SK-N-SH (cell line): ENCODE measurements around the gene SMIM44. TPM values are rescaled to one million over a fixed set of nuclear protein-coding genes. Genes with fewer than 3 reads are reported as not detected.
A peak's percentile ranks its signal among the peaks of the same experiment; 100 is the strongest.

Experiments used
- CTCF ChIA-PET: fragments of 300-600, 350-600 bp; formaldehyde crosslinking; extraction: SDS; loops from one replicate; lab custom pipeline; 2021; lab: Yijun Ruan, JAX
- POLR2A ChIA-PET: fragments of 350-600 bp; sonication (Branson Sonifier 250); formaldehyde crosslinking; extraction: SDS; loops from one replicate; lab custom pipeline; 2020; ENCODE audit warnings: antibody characterized with exemption, inconsistent platforms; lab: Yijun Ruan, JAX
- DNase-seq: peaks from one replicate; pipeline ENCODE4 v3.0.0; 2012
- H2AFZ ChIP-seq: fragments of 200-600 bp; sonication (generic); 2 replicates; pipeline ENCODE4 v1.8.1; 2016; ENCODE audit warnings: antibody characterized with exemption, mild to moderate bottlenecking, low read depth
- H3F3A ChIP-seq: fragments of 200-600 bp; sonication (generic); replicated peaks from 2 replicates; pipeline ENCODE3; 2016; ENCODE audit warnings: antibody characterized with exemption, mild to moderate bottlenecking; ENCODE audit not compliant: insufficient read depth
- H3K27ac ChIP-seq, 2 experiments: fragments of 200-500 bp in 1 of 2; fragments of 200-600 bp in 1 of 2; sonication (Bioruptor generic) in 1 of 2; sonication (generic), shearing (Covaris generic) in 1 of 2; 2 replicates each; pipeline versions ENCODE4 v1.5.1 to v1.6.1; 2014 to 2016; ENCODE audit warnings: low read depth in 2 of 2, inconsistent platforms in 1 of 2, low read length in 1 of 2, mild to moderate bottlenecking in 1 of 2, mixed read lengths in 1 of 2
- H3K27me3 ChIP-seq: fragments of 200-600 bp; sonication (generic), shearing (Covaris generic); 2 replicates; pipeline ENCODE4 v1.6.1; 2016; ENCODE audit warnings: mixed run types; ENCODE audit not compliant: insufficient read depth
- H3K36me3 ChIP-seq, 2 experiments: fragments of 200-500 bp in 1 of 2; fragments of 200-600 bp in 1 of 2; sonication (Bioruptor generic) in 1 of 2; sonication (generic) in 1 of 2; replicated peaks in 1 of 2; 2 replicates each; pipeline versions ENCODE3 to v1.5.1; 2014 to 2016; ENCODE audit warnings: low read length in 1 of 2, mild to moderate bottlenecking in 1 of 2; ENCODE audit not compliant: insufficient read depth in 2 of 2, control insufficient read depth in 1 of 2
- H3K4me1 ChIP-seq, 2 experiments: fragments of 200-500 bp in 1 of 2; fragments of 200-600 bp in 1 of 2; sonication (Bioruptor generic) in 1 of 2; sonication (generic), shearing (Covaris generic) in 1 of 2; 2 replicates each; pipeline versions ENCODE4 v1.5.1 to v1.6.1; 2014 to 2016; ENCODE audit warnings: low read depth in 1 of 2, low read length in 1 of 2, mixed run types in 1 of 2; ENCODE audit not compliant: insufficient read depth in 2 of 2, control insufficient read depth in 1 of 2
- H3K4me2 ChIP-seq: fragments of 200-600 bp; sonication (generic), shearing (Covaris generic); 2 replicates; pipeline ENCODE4 v1.6.1; 2017; ENCODE audit warnings: mixed run types
- H3K4me3 ChIP-seq, 2 experiments: fragments of 200-500 bp in 1 of 2; fragments of 200-600 bp in 1 of 2; sonication (Bioruptor generic) in 1 of 2; sonication (generic), shearing (Covaris generic) in 1 of 2; 2 replicates each; pipeline versions ENCODE4 v1.5.1 to v1.8.1; 2014 to 2016; ENCODE audit warnings: low read depth in 2 of 2, inconsistent platforms in 1 of 2, low read length in 1 of 2, mild to moderate bottlenecking in 1 of 2, mixed read lengths in 1 of 2, moderate library complexity in 1 of 2
- H3K79me2 ChIP-seq: fragments of 200-600 bp; sonication (generic); 2 replicates; pipeline ENCODE4 v1.8.1; 2017; ENCODE audit warnings: mild to moderate bottlenecking; ENCODE audit not compliant: insufficient read depth
- H3K9ac ChIP-seq: fragments of 200-600 bp; sonication (generic); 2 replicates; pipeline ENCODE4 v1.6.1; 2017; ENCODE audit warnings: mixed run types
- H3K9me2 ChIP-seq: fragments of 200-600 bp; sonication (generic); 2 replicates; pipeline ENCODE4 v1.6.1; 2017; ENCODE audit warnings: mixed run types
- H3K9me3 ChIP-seq: fragments of 200-600 bp; sonication (generic); 2 replicates; pipeline ENCODE4 v1.6.1; 2017; ENCODE audit warnings: mixed run types, mild to moderate bottlenecking, moderate library complexity
- H4K20me1 ChIP-seq: fragments of 200-600 bp; sonication (generic); 2 replicates; pipeline ENCODE4 v1.6.1; 2017; ENCODE audit warnings: mild to moderate bottlenecking, mixed run types; ENCODE audit not compliant: insufficient read depth
- EP300 ChIP-seq, 2 experiments: IDR thresholded peaks; 2 replicates each; pipeline versions ENCODE4 v1.4.0 to v1.6.1; 2012; ENCODE audit warnings: borderline replicate concordance in 1 of 2, low read depth in 1 of 2, low read length in 1 of 2
- GABPA ChIP-seq: IDR thresholded peaks from 2 replicates; pipeline ENCODE4 v1.4.0; 2012; ENCODE audit warnings: low read depth, mild to moderate bottlenecking
- GATA2 ChIP-seq: sonication (generic); formaldehyde crosslinking; IDR thresholded peaks from 2 replicates; pipeline ENCODE4 v1.5.0; 2020; ENCODE audit warnings: mild to moderate bottlenecking, missing genetic modification reagents
- JUND ChIP-seq: IDR thresholded peaks from 2 replicates; pipeline ENCODE4 v1.4.0; 2012
- NFIC ChIP-seq: IDR thresholded peaks from 2 replicates; pipeline ENCODE4 v1.4.0; 2012; ENCODE audit warnings: borderline replicate concordance
- POLR2AphosphoS5 ChIP-seq: IDR thresholded peaks from 2 replicates; pipeline ENCODE4 v1.6.1; 2012; ENCODE audit warnings: low read depth, low read length
- SIN3A ChIP-seq: IDR thresholded peaks from 2 replicates; pipeline ENCODE4 v1.6.1; 2012; ENCODE audit warnings: low read depth, mild to moderate bottlenecking, low read length, moderate library complexity, borderline replicate concordance
- SMC3 ChIP-seq: IDR thresholded peaks from 2 replicates; pipeline ENCODE4 v1.6.1; 2012; ENCODE audit warnings: low read depth, low read length, improper control_type of control experiment
- TEAD4 ChIP-seq: IDR thresholded peaks from 2 replicates; pipeline ENCODE4 v1.4.0; 2012; ENCODE audit warnings: mild to moderate bottlenecking, borderline replicate concordance; ENCODE audit not compliant: insufficient read depth
- WGBS: methylation state at CpG from one replicate; pipeline ENCODE4 v1.1.6; 2017; ENCODE audit warnings: low lambda C conversion rate; 5-methylcytosine and 5-hydroxymethylcytosine counted together
- polyA plus RNA-seq, 3 experiments: library from polyadenylated mRNA; depleted of rRNA; stranded (reverse); fragments of >200 nt; gene quantifications; 2 replicates each; pipeline ENCODE4 v1.2.3, GENCODE V29; 2012
- TF ChIP-seq, protein P1 (sequence below): fragments of 150-350 bp; IDR thresholded peaks from 2 replicates; pipeline ENCODE4 v1.6.1; 2017; ENCODE audit warnings: antibody characterized with exemption, low read length, low read depth, borderline replicate concordance
- TF ChIP-seq, protein P2 (sequence below): IDR thresholded peaks from 2 replicates; pipeline ENCODE4; 2012

The SMIM44 gene
- polyA plus RNA-seq, 1 of the 3 experiments (the other 2 are of a cell fraction) = not detected

DNA sequence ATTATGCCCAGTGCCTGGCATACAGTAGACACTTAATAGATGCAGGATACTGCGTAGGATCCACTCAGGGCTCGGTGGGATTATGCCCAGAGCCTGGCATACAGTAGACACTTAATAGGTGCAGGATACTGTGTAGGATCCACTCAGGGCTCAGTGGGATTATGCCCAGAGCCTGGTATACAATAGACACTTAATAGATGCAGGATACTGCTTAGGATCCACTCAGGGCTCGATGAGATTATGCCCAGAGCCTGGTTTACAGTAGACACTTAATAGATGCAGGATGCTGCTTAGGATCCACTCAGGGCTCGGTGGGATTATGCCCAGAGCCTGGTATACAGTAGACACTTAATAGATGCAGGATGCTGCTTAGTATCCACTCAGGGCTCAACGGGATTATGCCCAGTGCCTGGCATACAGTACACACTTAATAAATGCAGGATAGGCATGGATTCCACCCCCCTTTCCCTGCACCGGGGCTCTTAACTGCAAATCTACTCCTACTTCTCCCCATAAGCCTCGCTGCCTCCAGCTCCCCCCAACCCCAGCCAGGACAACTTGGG lies 27.8 kb downstream of the SMIM44 start:
- Histone ChIP-seq H3K27me3 (no peaks in the 10 kb centered on the region), H3K9me3 (no peaks in the 10 kb centered on the region), H3K4me3 (no peak overlapping the region), H2AFZ (no peak overlapping the region), H3F3A (peaks cover 12% of the 10 kb centered on the region), H3K27ac (no peak overlapping the region), H3K9me2 (no peaks in the 10 kb centered on the region), H3K4me2 (no peak overlapping the region), H3K79me2 (peaks cover 32% of the 10 kb centered on the region; the same call in 1 of the 2 replicates), H3K36me3 (peaks cover 19 to 37% of the 10 kb centered on the region in 2 experiments), H3K9ac (no peak overlapping the region), H4K20me1 (peaks cover 34% of the 10 kb centered on the region), H3K4me1 (peaks cover 8 to 32% of the 10 kb centered on the region in 2 experiments; a peak in 2 of 4 replicates)
- ChIA-PET POLR2A (no interaction called here), CTCF (interaction anchor here (2.5 kb wide), 1 partner anchor 18 kb away, joined by 7 read pairs; no protein-coding TSS in a partner anchor)
- DNase-seq = peak; percentile 27
- no peak for TF ChIP-seq NFIC
- 94% methylated on average over 7 of the region's 7 CpGs for WGBS

GRCh38 chr19:3454656-3455392 lies 28.4 kb downstream of the SMIM44 start:
- TF ChIP-seq, protein P1, sequence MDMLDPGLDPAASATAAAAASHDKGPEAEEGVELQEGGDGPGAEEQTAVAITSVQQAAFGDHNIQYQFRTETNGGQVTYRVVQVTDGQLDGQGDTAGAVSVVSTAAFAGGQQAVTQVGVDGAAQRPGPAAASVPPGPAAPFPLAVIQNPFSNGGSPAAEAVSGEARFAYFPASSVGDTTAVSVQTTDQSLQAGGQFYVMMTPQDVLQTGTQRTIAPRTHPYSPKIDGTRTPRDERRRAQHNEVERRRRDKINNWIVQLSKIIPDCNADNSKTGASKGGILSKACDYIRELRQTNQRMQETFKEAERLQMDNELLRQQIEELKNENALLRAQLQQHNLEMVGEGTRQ = no peak
- TF ChIP-seq EP300 (IDR thresholded peaks at IDR 0.05; ENCODE audit: borderline replicate concordance in 1 of 2, low read depth in 1 of 2, low read length in 1 of 2) = no peak
- TF ChIP-seq SMC3 = no peak
- no peak for TF ChIP-seq TEAD4
- TF ChIP-seq, protein P2, sequence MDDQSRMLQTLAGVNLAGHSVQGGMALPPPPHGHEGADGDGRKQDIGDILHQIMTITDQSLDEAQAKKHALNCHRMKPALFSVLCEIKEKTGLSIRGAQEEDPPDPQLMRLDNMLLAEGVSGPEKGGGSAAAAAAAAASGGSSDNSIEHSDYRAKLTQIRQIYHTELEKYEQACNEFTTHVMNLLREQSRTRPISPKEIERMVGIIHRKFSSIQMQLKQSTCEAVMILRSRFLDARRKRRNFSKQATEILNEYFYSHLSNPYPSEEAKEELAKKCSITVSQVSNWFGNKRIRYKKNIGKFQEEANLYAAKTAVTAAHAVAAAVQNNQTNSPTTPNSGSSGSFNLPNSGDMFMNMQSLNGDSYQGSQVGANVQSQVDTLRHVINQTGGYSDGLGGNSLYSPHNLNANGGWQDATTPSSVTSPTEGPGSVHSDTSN = no peak
- no peak for TF ChIP-seq JUND
- no peak for TF ChIP-seq SIN3A
- no peak for TF ChIP-seq POLR2AphosphoS5
- TF ChIP-seq GATA2 (CRISPR knock-in tag) = no peak
- no peak for TF ChIP-seq GABPA
- TF ChIP-seq NFIC = no peak
- H3K4me1 ChIP-seq = peaks cover 5 to 27% of the 10 kb centered on the region in 2 experiments; a peak in 2 of 4 replicates
- H3K36me3 ChIP-seq = peaks cover 23 to 37% of the 10 kb centered on the region in 2 experiments
- WGBS = 96% methylated on average over 9 of the region's 15 CpGs
- H3K9ac ChIP-seq = no peak overlapping the region
- no peak overlapping the region for H3K4me3 ChIP-seq
- H4K20me1 ChIP-seq = peaks cover 34% of the 10 kb centered on the region
- H3K27me3 ChIP-seq = no peaks in the 10 kb centered on the region
- H3K4me2 ChIP-seq = no peak overlapping the region
- no peaks in the 10 kb centered on the region for H3K9me2 ChIP-seq
- no peak overlapping the region for H2AFZ ChIP-seq
- peaks cover 18% of the 10 kb centered on the region for H3F3A ChIP-seq
- ChIA-PET POLR2A (no interaction called here), CTCF (interaction anchor here (2.5 kb wide), 1 partner anchor 18 kb away, joined by 7 read pairs; no protein-coding TSS in a partner anchor)
- peak; percentile 20 for DNase-seq
- H3K27ac ChIP-seq = no peak overlapping the region
- peaks cover 32% of the 10 kb centered on the region; the same call in 1 of the 2 replicates for H3K79me2 ChIP-seq
- no peaks in the 10 kb centered on the region for H3K9me3 ChIP-seq
